ENCODE measurements around the gene CSDE1. TPM values are rescaled to one million over a fixed set of nuclear protein-coding genes. Genes with fewer than 3 reads are reported as not detected.

Gene CSDE1
- total and polyA plus RNA-seq, 12 donors = 75.6 to 775 (median 422) TPM

DNA sequence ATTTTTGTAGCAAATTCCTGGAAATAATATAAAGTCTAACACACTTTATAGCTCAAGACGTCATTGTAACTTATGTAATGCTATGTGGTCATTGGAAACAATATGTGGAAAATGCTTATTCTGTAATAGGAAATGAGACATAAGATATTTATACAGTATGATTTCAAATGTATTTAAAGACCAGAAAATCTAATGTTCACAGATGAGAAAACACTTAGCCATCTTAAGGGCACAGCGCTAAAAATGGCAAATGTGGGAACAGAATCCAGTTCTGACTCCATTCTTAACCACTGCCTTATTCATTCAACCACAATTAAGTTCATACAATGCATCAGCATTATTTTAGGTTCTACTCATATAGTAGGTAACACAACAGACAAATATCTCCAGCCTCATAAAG is 12.5 kb downstream of the CSDE1 start:
- DNase-seq = no peak
- Histone ChIP-seq H3K4me3 (no peak overlapping the region), H3K27ac (no peak overlapping the region), H3K36me3 (replicated peaks in 1 of 2) (peaks cover 0 to 19% of the 10 kb centered on the region in 2 donors), H3K9me3 (replicated peaks in 1 of 3) (no peaks in the 10 kb centered on the region), H3K4me1 (replicated peaks in 1 of 2) (peaks cover 5 to 33% of the 10 kb centered on the region in 2 donors), H3K27me3 (no peaks in the 10 kb centered on the region)
- 79 to 84% (median 80%) methylated on average over 2 of the region's 2 CpGs for WGBS, 4 donors
- intact Hi-C loops (cut with DNase I) = no loop called here
- TF ChIP-seq POLR2A (IDR thresholded peaks at IDR 0.05) = no peak
- TF ChIP-seq, protein P1, sequence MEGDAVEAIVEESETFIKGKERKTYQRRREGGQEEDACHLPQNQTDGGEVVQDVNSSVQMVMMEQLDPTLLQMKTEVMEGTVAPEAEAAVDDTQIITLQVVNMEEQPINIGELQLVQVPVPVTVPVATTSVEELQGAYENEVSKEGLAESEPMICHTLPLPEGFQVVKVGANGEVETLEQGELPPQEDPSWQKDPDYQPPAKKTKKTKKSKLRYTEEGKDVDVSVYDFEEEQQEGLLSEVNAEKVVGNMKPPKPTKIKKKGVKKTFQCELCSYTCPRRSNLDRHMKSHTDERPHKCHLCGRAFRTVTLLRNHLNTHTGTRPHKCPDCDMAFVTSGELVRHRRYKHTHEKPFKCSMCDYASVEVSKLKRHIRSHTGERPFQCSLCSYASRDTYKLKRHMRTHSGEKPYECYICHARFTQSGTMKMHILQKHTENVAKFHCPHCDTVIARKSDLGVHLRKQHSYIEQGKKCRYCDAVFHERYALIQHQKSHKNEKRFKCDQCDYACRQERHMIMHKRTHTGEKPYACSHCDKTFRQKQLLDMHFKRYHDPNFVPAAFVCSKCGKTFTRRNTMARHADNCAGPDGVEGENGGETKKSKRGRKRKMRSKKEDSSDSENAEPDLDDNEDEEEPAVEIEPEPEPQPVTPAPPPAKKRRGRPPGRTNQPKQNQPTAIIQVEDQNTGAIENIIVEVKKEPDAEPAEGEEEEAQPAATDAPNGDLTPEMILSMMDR (IDR thresholded peaks at IDR 0.05) = no peak

- Histone ChIP-seq H3K4me1 (replicated peaks in 1 of 2) (peaks cover 1 to 14% of the 10 kb centered on the region in 2 donors), H3K4me3 (no peak overlapping the region), H3K27me3 (no peaks in the 10 kb centered on the region), H3K9me3 (replicated peaks in 1 of 3) (no peaks in the 10 kb centered on the region), H3K27ac (no peak overlapping the region), H3K36me3 (replicated peaks in 1 of 2) (peaks cover 0 to 22% of the 10 kb centered on the region in 2 donors)
- intact Hi-C loops (cut with DNase I) = no loop called here
- no peak for DNase-seq
- 94 to 98% (median 97%) methylated on average over 11 of the region's 11 CpGs for WGBS, 4 donors
- TF ChIP-seq, protein P1 (IDR thresholded peaks at IDR 0.05) = no peak
- TF ChIP-seq POLR2A (IDR thresholded peaks at IDR 0.05) = no peak
Measured at GRCh38 chr1:114741963-114742746, 15.6 kb downstream of the CSDE1 start.

GRCh38 chr1:114740331-114740730 is 17.5 kb downstream of the CSDE1 start:
- intact Hi-C loops (cut with DNase I) = no loop called here
- no peaks in the 10 kb centered on the region for H3K9me3 ChIP-seq (replicated peaks in 1 of 3)
- TF ChIP-seq POLR2A (IDR thresholded peaks at IDR 0.05) = no peak
- TF ChIP-seq, protein P1 (IDR thresholded peaks at IDR 0.05) = no peak
- H3K27me3 ChIP-seq = no peaks in the 10 kb centered on the region
- no peak overlapping the region for H3K27ac ChIP-seq
- no peak overlapping the region for H3K4me3 ChIP-seq
- WGBS, 4 donors = 86 to 98% (median 97%) methylated on average over 1 of the region's 1 CpG
- peaks cover 0 to 40% of the 10 kb centered on the region in 2 donors for H3K36me3 ChIP-seq (replicated peaks in 1 of 2)
- peaks cover 0 to 6% of the 10 kb centered on the region in 2 donors for H3K4me1 ChIP-seq (replicated peaks in 1 of 2)
- no peak for DNase-seq

DNA sequence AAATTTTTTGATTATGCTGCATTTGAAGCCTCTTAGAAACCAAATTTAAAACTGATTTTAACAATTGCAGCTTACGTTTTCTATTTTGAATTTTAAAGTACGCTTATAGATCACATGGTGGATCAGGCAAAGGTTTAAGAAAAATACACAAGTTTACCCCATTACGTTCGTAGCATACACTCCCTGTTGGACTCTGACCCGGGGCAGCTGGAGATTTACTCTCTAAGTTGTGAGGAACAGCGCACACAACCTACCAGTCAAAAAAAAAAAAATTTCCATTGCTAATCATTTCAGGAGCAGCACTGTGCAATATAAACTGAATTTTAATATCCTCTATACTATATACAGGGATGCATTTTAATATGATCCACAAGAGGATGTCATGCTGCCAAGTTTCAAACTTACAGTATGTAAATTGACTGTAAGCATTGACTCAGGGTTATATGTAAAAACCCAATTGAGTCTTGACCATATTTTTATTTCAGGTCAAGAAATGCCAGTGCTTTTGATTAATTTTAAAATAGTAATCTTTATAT is 20.4 kb downstream of the CSDE1 start:
- no peaks in the 10 kb centered on the region for H3K4me1 ChIP-seq (replicated peaks in 1 of 2)
- TF ChIP-seq, protein P1 (IDR thresholded peaks at IDR 0.05) = no peak
- no peak for TF ChIP-seq POLR2A (IDR thresholded peaks at IDR 0.05)
- peaks cover 0 to 70% of the 10 kb centered on the region in 2 donors for H3K36me3 ChIP-seq (replicated peaks in 1 of 2)
- H3K27ac ChIP-seq = no peak overlapping the region
- DNase-seq = no peak
- intact Hi-C loops (cut with DNase I) = no loop called here
- 92 to 96% (median 95%) methylated on average over 6 of the region's 6 CpGs for WGBS, 4 donors
- no peaks in the 10 kb centered on the region for H3K9me3 ChIP-seq (replicated peaks in 1 of 3)
- H3K27me3 ChIP-seq = no peaks in the 10 kb centered on the region
- no peak overlapping the region for H3K4me3 ChIP-seq
